ENCODE measurements around the gene NBEA.

Gene NBEA

DNA sequence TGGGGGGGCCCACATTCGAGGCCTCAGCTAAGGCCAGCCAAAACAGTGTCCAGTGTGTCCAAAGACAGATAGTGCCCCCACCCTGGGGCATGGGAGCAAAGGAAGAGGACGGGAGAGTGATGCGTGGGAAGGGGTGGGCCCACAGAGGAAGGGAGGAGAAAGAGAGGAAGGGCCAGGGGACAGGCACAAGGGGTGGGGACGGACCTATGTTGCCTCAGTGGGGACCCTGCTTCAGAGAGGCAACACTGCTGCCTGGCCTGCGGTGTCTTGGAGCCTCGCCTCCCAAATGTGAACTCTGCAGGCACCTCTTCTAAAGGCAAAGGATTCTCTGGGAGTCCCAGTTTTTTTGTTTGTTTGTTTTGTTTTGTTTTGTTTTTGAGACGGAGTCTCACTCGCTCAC, 764.7 kb downstream of the NBEA start:
- no peaks in the 10 kb centered on the region for H3K4me1 ChIP-seq (ENCODE audit: control insufficient read depth, insufficient read depth, low read length)
- H3K4me3 ChIP-seq (ENCODE audit: low read depth, low read length), result no peak overlapping the region

DNA sequence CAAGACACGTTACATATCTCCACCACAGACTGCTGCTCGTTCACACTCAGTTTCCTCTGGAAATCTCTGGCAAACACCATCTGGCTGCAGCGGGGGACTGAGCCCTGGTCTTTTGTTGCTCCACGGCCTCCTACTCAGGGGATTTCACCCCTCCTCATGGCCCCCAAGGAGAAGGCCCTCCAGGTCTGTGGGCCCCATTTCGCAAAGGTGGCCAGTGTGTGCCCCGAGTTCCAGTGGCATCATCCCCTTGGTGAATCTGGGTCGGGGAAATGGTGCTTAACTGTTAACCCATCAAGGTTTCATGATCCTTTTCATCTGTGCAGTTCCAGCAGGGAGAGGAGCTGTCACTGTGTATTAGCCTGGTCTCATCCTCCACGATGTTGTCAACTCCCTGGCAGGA, 769.8 kb downstream of the NBEA start:
- Histone ChIP-seq H3K4me3 (ENCODE audit: low read depth, low read length) (no peak overlapping the region), H3K36me3 (ENCODE audit: control insufficient read depth, insufficient read depth, low read length) (no peaks in the 10 kb centered on the region), H3K9me3 (ENCODE audit: control insufficient read depth, insufficient read depth, low read length) (no peaks in the 10 kb centered on the region), H3K9ac (ENCODE audit: low read depth, low read length) (no peak overlapping the region), H3K27ac (ENCODE audit: low read depth, low read length) (no peak overlapping the region), H3K27me3 (ENCODE audit: control insufficient read depth, insufficient read depth, low read length) (no peaks in the 10 kb centered on the region), H3K4me1 (ENCODE audit: control insufficient read depth, insufficient read depth, low read length) (peaks cover 18% of the 10 kb centered on the region)

More for the DNA sequence above, 764.7 kb downstream of the NBEA start:
- no peaks in the 10 kb centered on the region for H3K27me3 ChIP-seq (ENCODE audit: control insufficient read depth, insufficient read depth, low read length)
- H3K9ac ChIP-seq (ENCODE audit: low read depth, low read length), result no peak overlapping the region
- H3K36me3 ChIP-seq (ENCODE audit: control insufficient read depth, insufficient read depth, low read length), result no peaks in the 10 kb centered on the region
- no peaks in the 10 kb centered on the region for H3K9me3 ChIP-seq (ENCODE audit: control insufficient read depth, insufficient read depth, low read length)
- H3K27ac ChIP-seq (ENCODE audit: low read depth, low read length), result no peak overlapping the region

DNA sequence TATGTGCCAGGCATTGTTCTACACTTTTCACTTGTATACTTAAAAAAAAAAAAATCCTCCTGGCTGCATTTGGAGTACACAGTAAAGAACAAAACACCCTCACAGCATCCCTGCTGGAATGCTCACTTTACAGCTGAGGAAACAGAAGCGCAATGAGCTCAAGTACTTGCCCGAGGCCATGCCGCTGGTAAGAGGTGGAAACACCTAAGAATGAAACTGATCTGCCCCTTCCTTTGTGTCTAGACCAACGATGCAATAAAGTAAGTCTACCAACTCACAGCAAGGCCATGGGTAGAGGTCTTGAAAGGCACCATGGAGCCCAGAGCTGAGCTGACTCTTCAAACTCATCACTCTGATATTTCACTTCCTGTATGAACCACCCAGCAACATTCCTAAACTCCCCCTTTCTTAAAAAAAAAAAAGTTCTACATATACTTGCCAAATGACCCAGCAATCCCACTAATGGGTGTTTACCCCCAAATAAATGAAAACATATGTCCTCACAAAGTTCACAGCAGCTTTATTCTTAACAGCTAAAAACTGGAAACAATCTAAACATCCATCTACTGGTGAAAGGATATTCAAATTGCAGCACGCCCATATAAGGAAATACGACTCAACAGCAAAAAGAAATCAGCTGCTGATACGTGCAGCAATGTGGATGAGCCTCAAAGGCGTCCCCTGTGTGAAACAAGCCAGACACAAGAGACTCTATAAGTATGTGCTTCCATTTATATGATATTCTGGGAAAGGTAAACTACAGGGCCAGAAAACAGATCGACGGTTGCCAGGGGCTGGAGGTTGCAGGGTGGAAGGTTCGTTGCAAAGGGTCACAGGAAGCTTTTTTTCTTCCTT, 771.1 kb downstream of the NBEA start:
- Histone ChIP-seq H3K9ac (ENCODE audit: low read depth, low read length) (no peak overlapping the region), H3K27me3 (ENCODE audit: control insufficient read depth, insufficient read depth, low read length) (no peaks in the 10 kb centered on the region)

DNA sequence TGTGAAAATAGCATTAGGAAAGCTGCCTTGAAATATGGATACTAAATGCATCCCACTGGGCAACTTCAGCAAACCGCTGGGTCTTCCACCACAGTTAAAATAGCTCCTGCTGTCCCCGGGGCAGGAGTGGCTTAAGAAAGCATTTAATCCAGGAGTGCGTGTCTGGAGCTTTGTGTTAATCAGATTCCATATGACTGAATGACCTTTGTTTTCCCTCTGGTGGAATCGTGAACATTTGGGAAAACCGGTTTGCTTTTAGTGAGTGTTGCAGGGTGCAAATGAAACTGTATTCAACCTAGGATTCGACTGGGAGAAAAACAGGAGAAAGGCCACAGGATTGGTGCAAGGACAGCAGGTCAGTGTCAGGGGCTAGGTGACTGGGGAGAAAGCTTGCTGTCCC, 772.1 kb downstream of the NBEA start:
- H3K4me3 ChIP-seq (ENCODE audit: low read depth, low read length), result no peak overlapping the region
- no peak overlapping the region for H3K9ac ChIP-seq (ENCODE audit: low read depth, low read length)
- peaks cover 18% of the 10 kb centered on the region for H3K4me1 ChIP-seq (ENCODE audit: control insufficient read depth, insufficient read depth, low read length)
- H3K27ac ChIP-seq (ENCODE audit: low read depth, low read length), result peak overlapping the region; percentile 31
- H3K9me3 ChIP-seq (ENCODE audit: control insufficient read depth, insufficient read depth, low read length), result no peaks in the 10 kb centered on the region
- no peaks in the 10 kb centered on the region for H3K27me3 ChIP-seq (ENCODE audit: control insufficient read depth, insufficient read depth, low read length)
- no peaks in the 10 kb centered on the region for H3K36me3 ChIP-seq (ENCODE audit: control insufficient read depth, insufficient read depth, low read length)

More for the DNA sequence above, 771.1 kb downstream of the NBEA start:
- no peaks in the 10 kb centered on the region for H3K36me3 ChIP-seq (ENCODE audit: control insufficient read depth, insufficient read depth, low read length)
- no peaks in the 10 kb centered on the region for H3K9me3 ChIP-seq (ENCODE audit: control insufficient read depth, insufficient read depth, low read length)
- H3K4me3 ChIP-seq (ENCODE audit: low read depth, low read length), result no peak overlapping the region
- H3K27ac ChIP-seq (ENCODE audit: low read depth, low read length), result no peak overlapping the region
- peaks cover 18% of the 10 kb centered on the region for H3K4me1 ChIP-seq (ENCODE audit: control insufficient read depth, insufficient read depth, low read length)

DNA sequence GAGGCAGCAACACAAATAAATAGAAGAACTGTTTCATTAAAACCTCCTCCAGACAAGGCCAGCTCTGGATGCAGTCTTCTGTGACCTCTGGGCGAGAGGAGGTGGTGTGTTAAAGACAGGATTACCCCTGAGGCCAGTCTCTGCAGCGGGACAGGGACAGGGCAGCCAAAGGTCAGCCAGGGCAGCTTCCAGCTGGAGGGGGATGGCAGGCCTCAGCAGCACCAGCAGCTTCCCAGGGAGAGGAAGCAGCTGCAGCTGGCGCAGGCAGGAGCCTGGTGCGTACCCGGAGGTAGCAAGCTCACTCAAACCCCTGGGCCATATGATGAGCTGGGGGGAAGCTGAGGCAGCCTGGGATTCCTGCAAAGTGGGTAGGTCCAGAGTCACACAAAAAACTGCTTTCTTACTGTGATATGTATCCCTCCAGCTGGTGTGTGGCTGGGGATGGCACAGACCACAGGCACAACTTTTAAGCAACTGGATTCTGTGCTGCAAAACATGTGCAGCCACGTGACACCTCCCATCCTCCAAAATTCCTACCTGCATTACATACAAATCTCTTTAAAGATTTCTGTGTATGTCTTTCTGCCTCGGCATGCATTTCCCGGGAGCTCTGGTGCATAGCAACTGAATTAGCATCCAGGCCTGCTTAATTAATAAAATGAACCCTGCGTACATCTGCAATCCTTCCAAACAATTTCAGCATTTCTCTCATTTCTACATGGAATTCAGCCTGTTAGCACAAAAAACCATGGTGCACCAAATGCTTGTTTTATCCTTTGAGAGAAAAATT, 772.7 kb downstream of the NBEA start:
- H3K9ac ChIP-seq (ENCODE audit: low read depth, low read length), result no peak overlapping the region
- peaks cover 18% of the 10 kb centered on the region for H3K4me1 ChIP-seq (ENCODE audit: control insufficient read depth, insufficient read depth, low read length)
- peak overlapping the region; percentile 31 for H3K27ac ChIP-seq (ENCODE audit: low read depth, low read length)
- no peaks in the 10 kb centered on the region for H3K36me3 ChIP-seq (ENCODE audit: control insufficient read depth, insufficient read depth, low read length)
- no peaks in the 10 kb centered on the region for H3K9me3 ChIP-seq (ENCODE audit: control insufficient read depth, insufficient read depth, low read length)
- H3K27me3 ChIP-seq (ENCODE audit: control insufficient read depth, insufficient read depth, low read length), result no peaks in the 10 kb centered on the region
- H3K4me3 ChIP-seq (ENCODE audit: low read depth, low read length), result no peak overlapping the region

DNA sequence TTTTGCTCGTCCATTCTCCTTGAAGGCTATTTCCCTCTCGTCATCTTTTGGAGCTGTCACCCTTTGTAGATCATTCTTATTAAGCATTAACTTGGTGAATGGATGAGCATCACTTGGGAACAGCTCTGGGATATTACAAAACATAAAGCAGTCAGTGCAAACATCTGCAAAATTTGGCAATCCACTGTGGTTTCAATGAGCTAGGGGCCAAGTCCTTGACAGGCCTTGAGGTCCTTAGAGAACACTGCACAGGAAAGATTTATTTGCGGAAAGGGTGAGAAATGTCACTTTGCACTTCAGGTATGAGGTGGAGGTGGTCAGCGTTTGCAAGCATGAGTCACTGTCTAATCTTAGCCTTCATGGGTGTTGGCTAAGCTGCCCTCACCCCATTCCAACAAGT, 774.1 kb downstream of the NBEA start:
- Histone ChIP-seq H3K9ac (ENCODE audit: low read depth, low read length) (no peak overlapping the region), H3K36me3 (ENCODE audit: control insufficient read depth, insufficient read depth, low read length) (no peaks in the 10 kb centered on the region), H3K9me3 (ENCODE audit: control insufficient read depth, insufficient read depth, low read length) (no peaks in the 10 kb centered on the region), H3K27ac (ENCODE audit: low read depth, low read length) (no peak overlapping the region), H3K27me3 (ENCODE audit: control insufficient read depth, insufficient read depth, low read length) (no peaks in the 10 kb centered on the region), H3K4me3 (ENCODE audit: low read depth, low read length) (no peak overlapping the region), H3K4me1 (ENCODE audit: control insufficient read depth, insufficient read depth, low read length) (peaks cover 18% of the 10 kb centered on the region)

DNA sequence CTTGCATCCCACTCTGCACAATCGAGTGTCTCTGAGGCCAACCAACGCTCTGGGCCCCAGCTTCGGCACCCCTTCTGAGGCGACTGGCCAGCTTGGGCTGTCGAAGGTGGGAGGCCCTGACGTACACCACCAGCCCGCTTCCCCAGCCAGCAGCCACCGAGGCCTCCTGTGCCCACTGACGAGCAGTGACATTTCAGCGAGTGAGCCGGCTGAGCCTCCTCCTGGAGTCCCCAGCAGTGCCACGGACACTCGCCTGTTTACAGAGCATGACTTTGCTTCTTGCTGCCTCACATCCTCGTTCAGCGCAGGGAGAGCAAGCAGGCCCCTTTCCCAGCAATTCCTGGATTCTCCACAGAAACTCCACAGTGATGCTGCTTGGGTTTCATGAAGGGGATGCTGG, 774.7 kb downstream of the NBEA start:
- H3K27ac ChIP-seq (ENCODE audit: low read depth, low read length), result no peak overlapping the region
- H3K4me3 ChIP-seq (ENCODE audit: low read depth, low read length), result no peak overlapping the region
- H3K9me3 ChIP-seq (ENCODE audit: control insufficient read depth, insufficient read depth, low read length), result no peaks in the 10 kb centered on the region
- no peak overlapping the region for H3K9ac ChIP-seq (ENCODE audit: low read depth, low read length)
- H3K36me3 ChIP-seq (ENCODE audit: control insufficient read depth, insufficient read depth, low read length), result no peaks in the 10 kb centered on the region
- peaks cover 18% of the 10 kb centered on the region for H3K4me1 ChIP-seq (ENCODE audit: control insufficient read depth, insufficient read depth, low read length)
- H3K27me3 ChIP-seq (ENCODE audit: control insufficient read depth, insufficient read depth, low read length), result no peaks in the 10 kb centered on the region

DNA sequence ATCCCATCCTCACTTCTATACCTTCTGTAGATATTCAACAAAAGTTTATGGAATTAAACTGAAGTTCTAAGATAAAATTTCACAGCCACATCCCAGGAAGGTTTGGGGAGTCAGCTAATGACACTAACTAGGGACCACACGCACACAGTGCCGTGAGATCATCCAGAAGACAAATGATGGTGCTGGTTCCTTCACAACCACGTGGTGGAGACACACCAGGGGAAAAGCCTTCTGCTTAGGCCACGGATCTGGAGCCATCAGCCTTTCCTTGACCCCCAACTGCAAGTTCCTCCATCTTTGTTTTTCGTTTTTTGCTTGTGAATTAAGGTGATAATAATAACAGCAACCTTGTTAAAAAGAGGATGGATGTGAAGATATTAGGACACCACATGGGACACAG, 776.0 kb downstream of the NBEA start:
- Histone ChIP-seq H3K4me1 (ENCODE audit: control insufficient read depth, insufficient read depth, low read length) (peaks cover 16% of the 10 kb centered on the region), H3K9me3 (ENCODE audit: control insufficient read depth, insufficient read depth, low read length) (no peaks in the 10 kb centered on the region), H3K36me3 (ENCODE audit: control insufficient read depth, insufficient read depth, low read length) (no peaks in the 10 kb centered on the region), H3K27ac (ENCODE audit: low read depth, low read length) (no peak overlapping the region), H3K4me3 (ENCODE audit: low read depth, low read length) (no peak overlapping the region), H3K9ac (ENCODE audit: low read depth, low read length) (no peak overlapping the region), H3K27me3 (ENCODE audit: control insufficient read depth, insufficient read depth, low read length) (no peaks in the 10 kb centered on the region)

DNA sequence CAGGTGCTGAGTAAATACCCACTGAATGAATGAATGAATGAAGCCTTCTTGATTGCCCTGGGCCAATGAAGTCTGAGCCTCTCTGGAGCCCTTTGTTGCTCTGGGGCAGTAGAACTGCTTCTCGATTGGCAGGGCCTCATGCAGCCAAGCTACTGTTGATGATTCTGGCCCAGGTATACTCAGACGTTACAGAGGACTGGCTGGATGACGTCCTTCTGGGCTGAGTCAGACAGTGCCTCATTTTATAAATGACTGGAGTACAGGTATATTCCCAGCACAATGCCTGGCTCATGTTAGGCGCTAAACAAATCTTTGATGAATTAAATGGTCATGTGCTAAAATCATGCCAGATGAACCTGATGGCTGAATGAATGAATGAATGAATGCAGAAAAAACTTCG, 778.2 kb downstream of the NBEA start:
- H3K27me3 ChIP-seq (ENCODE audit: control insufficient read depth, insufficient read depth, low read length), result no peaks in the 10 kb centered on the region
- no peak overlapping the region for H3K9ac ChIP-seq (ENCODE audit: low read depth, low read length)
- no peak overlapping the region for H3K27ac ChIP-seq (ENCODE audit: low read depth, low read length)
- no peaks in the 10 kb centered on the region for H3K4me1 ChIP-seq (ENCODE audit: control insufficient read depth, insufficient read depth, low read length)
- H3K36me3 ChIP-seq (ENCODE audit: control insufficient read depth, insufficient read depth, low read length), result no peaks in the 10 kb centered on the region
- no peaks in the 10 kb centered on the region for H3K9me3 ChIP-seq (ENCODE audit: control insufficient read depth, insufficient read depth, low read length)
- no peak overlapping the region for H3K4me3 ChIP-seq (ENCODE audit: low read depth, low read length)

DNA sequence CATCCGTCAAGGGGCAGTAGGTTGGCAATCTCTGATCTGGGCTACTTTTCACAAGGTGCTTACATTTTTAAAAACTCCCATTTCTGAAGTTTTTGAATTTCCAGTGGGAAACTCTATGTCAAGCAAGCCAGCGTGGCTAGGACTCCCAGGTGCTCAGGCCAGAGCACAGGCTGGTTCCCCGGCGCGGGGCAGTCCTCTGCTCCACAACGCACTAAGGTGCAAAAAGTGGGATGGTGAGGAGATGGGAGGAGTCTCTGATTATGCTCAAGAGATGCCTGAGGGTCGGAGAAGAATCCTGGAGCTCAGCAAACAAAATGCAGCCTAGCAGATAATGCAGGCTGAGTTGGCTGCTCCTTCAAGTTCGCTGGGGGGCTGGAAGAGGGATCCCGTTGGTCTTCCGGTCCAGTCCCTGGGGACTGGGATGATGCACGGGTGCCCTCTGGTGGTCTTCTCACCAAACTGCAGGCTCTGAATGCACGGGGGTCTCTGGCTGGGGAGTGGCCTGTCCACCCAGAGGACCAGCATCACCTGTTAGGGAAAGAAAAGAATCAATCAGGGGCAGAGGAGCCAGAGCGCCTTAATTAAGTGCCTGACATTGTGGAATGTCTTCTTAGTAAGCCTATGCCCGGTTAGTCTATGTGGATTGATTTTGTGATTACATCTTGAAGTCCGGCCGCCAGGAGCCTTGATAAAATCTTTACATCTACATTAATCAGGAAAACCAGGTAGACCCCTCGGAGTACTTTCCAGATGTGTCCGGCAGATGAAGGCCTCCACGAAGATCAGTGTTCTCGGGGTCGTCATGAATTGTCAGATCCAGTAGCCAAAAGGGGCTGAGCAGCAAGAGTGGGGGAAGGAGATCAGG, 778.9 kb downstream of the NBEA start:
- Histone ChIP-seq H3K4me3 (ENCODE audit: low read depth, low read length) (no peak overlapping the region), H3K4me1 (ENCODE audit: control insufficient read depth, insufficient read depth, low read length) (no peaks in the 10 kb centered on the region), H3K27me3 (ENCODE audit: control insufficient read depth, insufficient read depth, low read length) (no peaks in the 10 kb centered on the region), H3K27ac (ENCODE audit: low read depth, low read length) (no peak overlapping the region), H3K36me3 (ENCODE audit: control insufficient read depth, insufficient read depth, low read length) (no peaks in the 10 kb centered on the region), H3K9ac (ENCODE audit: low read depth, low read length) (no peak overlapping the region), H3K9me3 (ENCODE audit: control insufficient read depth, insufficient read depth, low read length) (no peaks in the 10 kb centered on the region)

All from HUES48 (cell line).